LNCAP (cell line): ENCODE measurements around the gene PRDM1.

Experiments used
- TF ChIP-seq, protein P1 (sequence below): fragments of 450-650 bp; IDR thresholded peaks from 2 replicates; pipeline ENCODE4 v1.5.1; 2017; ENCODE audit warnings: mild to moderate bottlenecking

Gene PRDM1

DNA sequence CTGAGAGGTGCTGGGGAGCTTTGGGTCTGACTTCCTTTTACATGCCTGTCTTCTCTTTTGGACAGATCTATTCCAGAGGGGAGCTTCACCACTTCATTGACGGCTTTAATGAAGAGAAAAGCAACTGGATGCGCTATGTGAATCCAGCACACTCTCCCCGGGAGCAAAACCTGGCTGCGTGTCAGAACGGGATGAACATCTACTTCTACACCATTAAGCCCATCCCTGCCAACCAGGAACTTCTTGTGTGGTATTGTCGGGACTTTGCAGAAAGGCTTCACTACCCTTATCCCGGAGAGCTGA is 13.1 kb downstream of the PRDM1 start:
- TF ChIP-seq, protein P1, sequence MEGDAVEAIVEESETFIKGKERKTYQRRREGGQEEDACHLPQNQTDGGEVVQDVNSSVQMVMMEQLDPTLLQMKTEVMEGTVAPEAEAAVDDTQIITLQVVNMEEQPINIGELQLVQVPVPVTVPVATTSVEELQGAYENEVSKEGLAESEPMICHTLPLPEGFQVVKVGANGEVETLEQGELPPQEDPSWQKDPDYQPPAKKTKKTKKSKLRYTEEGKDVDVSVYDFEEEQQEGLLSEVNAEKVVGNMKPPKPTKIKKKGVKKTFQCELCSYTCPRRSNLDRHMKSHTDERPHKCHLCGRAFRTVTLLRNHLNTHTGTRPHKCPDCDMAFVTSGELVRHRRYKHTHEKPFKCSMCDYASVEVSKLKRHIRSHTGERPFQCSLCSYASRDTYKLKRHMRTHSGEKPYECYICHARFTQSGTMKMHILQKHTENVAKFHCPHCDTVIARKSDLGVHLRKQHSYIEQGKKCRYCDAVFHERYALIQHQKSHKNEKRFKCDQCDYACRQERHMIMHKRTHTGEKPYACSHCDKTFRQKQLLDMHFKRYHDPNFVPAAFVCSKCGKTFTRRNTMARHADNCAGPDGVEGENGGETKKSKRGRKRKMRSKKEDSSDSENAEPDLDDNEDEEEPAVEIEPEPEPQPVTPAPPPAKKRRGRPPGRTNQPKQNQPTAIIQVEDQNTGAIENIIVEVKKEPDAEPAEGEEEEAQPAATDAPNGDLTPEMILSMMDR: no peak

DNA sequence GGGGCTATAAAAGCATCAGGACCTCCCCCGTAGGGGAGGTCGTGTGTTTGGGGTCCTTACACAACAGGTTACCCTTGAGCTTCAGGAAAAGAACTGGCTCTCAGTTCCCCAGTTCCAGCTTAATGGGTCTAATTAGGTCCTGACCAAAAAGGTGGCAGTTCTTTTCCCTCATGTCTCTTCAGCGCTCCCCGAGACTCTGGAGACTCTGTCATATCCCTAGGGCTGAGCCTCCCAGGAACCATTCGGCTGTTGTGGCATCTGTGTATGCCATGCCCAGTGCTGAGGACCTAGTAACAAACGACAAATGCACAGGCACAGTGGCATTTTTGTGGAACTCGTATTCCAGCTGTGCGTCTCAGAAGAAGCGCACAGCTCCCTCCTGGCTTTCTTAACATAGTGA is 14.6 kb downstream of the PRDM1 start:
- TF ChIP-seq, protein P1: no peak

DNA sequence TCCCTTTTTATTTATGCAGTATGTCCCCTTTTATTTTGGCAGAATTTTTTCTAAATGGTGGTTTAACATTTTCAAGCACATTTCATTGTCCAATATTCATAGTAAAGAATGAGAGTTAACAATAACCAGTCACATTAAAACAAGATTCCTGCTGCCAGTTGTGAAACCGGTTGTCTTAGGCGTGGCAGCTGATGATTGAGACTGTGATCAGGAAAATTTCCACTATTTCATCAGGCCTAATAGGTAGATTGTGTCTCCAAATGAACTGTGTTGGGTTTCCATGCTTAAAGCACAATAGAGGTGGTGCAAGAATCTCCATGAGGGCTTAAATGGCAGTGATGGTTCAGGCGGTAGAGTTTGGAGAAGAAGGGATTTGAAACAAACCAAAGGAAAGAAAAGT is 15.3 kb downstream of the PRDM1 start:
- TF ChIP-seq, protein P1: no peak

DNA sequence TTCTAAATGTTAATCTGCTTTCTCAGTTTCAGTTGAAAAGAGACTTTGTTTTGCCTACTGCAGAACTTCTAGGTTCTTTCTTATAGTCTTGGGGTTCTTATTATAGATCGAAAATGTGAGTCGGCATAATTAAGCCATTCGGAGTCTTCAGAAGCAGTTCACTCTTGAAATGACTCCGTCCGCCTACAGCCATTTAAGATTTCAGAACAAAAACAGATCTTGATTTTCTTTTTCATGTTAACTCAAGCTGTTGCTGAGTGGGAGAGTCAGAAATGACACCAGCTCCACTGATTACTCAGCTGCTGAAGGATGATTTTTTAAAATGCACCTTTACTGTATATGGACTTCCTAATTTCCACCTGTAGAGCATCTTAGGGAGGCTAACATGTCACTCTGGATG is 15.9 kb downstream of the PRDM1 start:
- TF ChIP-seq, protein P1: no peak

DNA sequence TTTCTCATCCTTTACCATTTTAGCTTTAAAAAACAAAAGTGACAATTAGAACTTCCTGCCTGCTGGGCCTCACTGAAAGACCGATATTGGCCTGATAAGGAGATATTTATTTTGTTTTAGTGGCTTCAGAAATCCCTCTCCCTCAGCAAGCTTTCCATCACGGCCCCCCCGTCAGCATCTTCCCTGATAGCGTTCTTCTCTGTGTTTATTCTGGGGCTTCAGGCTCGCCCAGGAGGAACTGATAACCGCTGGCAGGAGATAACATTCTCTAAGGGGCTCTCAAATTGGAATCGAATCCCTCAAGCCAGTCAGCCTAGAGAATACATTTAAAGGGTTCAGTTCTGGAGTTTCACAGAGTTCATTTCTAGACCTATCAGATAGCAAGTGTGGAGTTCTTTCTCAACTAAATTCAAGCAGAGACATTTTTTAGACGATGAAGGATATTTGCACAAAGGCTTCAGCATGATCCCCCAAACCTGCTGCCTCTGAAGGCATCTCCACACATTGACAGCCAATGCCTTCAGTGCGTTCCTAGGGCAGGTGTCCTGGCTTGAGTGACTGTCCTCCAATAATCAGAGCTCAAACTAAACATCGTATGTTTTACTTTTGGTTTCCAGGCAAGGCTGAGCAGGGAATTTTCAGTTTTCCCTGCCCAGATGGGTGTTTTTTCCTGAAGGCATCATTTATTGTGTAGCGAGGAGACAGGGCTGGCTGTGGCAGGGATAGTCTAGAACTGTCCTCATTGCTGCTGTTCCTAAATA is 17.0 kb downstream of the PRDM1 start:
- TF ChIP-seq, protein P1: no peak

DNA sequence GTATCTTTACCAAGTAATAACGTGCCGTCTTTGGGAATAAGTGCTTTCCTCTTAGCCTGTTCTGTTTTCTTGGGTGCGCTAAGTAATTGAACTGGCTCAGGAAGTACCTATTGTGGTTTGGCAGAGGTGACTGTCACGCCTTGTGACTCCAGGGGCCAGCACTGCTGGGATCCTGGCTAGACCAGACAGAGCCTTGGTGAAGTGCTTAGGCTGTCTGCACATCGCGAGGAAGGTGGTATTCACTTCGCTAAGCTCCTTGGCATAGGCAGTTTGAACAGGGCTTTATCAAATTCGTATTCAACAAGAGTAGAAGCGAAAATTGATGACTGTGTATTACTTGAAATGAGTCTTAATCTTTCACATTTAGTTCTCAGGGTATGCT is 17.6 kb downstream of the PRDM1 start:
- TF ChIP-seq, protein P1: no peak

DNA sequence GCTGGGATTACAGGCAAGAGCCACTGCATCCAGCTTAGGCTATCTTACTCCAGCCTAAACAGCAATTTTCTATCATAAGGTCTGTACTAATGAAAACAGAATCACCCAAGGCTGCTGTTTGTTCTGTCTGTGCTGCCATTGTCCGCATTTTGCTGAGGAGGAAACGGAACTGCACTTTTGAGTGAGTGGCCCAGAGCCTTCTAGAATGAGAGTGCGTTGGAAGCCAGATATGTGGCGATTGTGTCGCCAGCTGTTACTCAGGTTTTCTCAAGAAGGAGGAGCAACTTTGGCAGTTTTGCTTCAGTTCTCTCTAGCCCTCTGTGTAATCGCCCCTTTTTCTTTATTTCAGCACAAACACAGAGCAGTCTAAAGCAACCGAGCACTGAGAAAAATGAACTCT is 18.3 kb downstream of the PRDM1 start:
- TF ChIP-seq, protein P1: no peak

DNA sequence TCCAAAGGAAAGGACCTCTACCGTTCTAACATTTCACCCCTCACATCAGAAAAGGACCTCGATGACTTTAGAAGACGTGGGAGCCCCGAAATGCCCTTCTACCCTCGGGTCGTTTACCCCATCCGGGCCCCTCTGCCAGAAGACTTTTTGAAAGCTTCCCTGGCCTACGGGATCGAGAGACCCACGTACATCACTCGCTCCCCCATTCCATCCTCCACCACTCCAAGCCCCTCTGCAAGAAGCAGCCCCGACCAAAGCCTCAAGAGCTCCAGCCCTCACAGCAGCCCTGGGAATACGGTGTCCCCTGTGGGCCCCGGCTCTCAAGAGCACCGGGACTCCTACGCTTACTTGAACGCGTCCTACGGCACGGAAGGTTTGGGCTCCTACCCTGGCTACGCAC is 18.8 kb downstream of the PRDM1 start:
- TF ChIP-seq, protein P1: no peak
